HT-29 (cell line): ENCODE results near the gene KIAA1328. TPM values are rescaled to one million over a fixed set of nuclear protein-coding genes. Genes with fewer than 3 reads are reported as not detected.
"Not testable (repeated sequence)": the region's sequence is repeated elsewhere in the genome, so short reads cannot be mapped to it uniquely, and the experiment has no call there.

ENCODE experiments used
- DNase-seq: peaks from one replicate; pipeline ENCODE4 v3.0.0-alpha.2; 2015; ENCODE audit warnings: low spot score
- total RNA-seq: library from RNA; depleted of rRNA; stranded (reverse); fragments of >200 nt; shearing (Covaris generic); gene quantifications from 2 replicates; pipeline ENCODE4 v1.2.3, GENCODE V29; 2014

The KIAA1328 gene
- total RNA-seq, 1 experiment from 2014 or later: 1.8 TPM

- no peak for DNase-seq
Observed at GRCh38 chr18:36825526-36825925, 3.4 kb upstream of the KIAA1328 start.

DNA sequence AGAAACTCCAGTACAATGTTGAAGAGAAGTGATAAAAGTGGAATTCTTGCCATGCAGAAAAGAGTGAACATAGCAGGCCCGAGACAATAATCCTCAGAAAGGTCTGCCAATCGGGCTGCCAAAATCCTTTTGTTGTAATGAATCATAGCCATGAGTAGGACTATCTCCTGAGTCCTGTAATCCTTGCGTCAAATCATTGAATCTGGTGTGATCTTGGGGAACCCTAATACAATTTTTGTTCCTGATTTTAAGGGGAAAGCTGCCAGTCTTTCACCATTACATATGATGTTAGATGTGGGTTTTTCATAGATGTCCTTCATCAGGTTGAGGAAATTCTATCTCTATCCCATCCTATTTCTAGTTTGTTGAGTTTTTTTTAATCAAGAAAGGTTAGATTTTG is 2.4 kb upstream of the KIAA1328 start:
- no peak for DNase-seq

GRCh38 chr18:36828157-36828629 is 734 bp upstream of the KIAA1328 start:
- DNase-seq: peak; percentile 54

GRCh38 chr18:36829362-36830157 is 633 bp downstream of the KIAA1328 start:
- DNase-seq: peak; percentile 26

DNA sequence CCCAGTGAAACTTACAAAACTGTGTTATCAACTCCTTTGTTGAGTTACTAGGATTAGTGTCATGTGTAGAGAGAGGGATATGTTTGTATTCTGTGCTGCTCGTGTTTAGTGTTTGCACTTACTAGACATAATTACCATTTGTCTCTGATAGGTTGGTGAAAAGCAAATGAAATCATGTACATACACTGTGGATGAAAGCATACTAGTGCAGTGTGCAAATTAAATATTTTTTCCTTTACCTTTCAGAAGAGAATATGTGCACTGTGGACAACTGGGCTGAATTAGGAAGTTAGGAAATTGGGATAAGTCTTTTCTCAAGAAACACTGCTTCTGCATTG is 1.2 kb downstream of the KIAA1328 start:
- DNase-seq: no peak

DNA sequence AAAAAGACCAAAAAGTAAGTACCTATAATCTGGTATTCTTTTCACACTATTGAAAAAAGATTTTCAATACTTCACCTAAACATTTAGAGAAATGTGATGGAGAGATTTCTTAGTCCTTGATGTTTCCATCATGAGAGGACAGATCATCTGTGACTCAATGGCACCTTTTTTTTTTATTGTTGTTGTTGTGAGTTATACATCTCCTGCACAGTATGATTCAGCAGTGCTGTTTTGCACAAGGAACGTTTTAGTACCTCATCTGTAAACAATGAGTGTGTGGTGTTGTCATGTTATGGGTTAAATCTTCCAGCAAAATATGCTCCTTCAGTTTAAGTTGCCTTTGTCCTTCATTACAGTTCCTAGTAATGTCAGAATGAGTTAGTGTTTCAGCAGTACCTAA is 2.2 kb downstream of the KIAA1328 start:
- no peak for DNase-seq

DNA sequence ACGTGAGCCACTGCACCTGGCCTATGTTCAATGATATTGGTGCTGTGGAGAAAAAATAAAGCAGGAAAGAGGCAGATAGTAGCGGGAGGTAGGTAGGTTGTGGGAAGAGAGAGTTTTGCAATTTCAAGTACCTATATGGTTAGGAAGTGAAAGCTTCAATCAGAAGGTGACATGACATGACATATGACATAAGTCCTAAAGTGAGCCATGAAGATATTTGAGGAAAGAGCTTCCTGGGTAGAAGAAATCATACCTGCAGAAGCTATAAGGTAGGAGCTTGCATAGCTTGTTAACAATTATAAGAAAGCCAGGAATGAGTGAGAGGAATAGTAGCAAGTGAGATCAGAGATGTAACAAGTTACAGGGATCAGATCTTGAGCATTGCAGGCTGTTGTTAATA is 4.2 kb downstream of the KIAA1328 start:
- DNase-seq: no peak

- DNase-seq: no peak
Observed at GRCh38 chr18:36835927-36836326, 7.0 kb downstream of the KIAA1328 start.

- DNase-seq: no peak
Observed at GRCh38 chr18:36839835-36840234, 10.9 kb downstream of the KIAA1328 start.

DNA sequence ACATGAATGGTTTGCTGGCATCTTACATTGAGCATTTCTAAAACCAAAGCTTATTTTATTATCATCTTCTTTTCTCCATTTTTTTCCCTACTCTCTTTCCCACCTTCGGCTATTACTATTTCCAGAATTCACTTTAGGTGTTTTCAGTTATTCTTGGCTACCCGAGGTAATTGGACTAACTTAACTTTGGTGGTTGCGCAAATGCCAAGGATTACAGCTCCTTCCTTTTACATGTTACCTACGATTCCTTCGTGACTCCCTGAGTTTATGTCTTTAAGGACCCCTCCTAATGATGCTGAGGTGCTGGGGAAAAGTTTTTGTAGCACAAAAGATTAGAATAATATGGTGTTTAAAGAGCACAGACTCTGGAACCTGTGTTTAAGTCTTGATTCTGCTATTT is 14.3 kb downstream of the KIAA1328 start:
- DNase-seq: no peak

DNA sequence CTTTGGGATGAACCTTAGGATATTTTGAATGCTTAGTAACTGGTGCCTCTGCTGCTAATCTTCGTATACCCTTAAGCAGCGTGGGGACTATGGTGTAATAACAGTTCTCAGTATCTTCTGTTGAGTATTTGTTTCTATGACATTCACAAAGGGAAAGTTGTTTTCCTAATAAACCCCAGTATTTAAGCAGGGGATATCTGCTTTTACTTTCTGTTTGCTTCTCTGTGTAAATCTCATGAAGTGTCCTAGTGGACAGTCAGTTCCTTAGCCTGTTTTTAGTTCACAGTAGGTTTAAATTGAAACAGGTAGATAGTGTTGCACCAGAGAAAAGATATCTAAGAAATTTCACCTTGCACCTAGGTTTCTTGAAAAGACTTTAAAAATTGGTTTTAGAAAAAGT is 14.9 kb downstream of the KIAA1328 start:
- DNase-seq: no peak

DNA sequence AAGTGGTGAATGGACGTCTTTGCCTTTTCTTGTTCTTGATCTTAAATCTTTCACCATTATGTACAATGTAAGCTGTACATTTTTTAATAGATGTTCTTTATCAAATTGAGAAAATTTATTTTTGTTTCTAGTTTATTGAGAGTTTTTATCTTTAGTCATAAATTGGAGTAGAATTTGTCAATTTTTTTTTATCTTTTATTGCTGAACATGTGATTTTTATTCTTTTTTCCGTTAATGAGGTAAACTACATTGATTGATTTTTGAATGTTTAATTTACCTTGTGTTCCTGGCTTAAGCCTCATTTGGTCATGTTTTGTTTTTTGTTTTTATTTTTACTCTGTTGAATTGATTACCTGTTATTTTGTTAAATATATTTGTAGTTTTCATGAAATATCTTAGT is 19.7 kb downstream of the KIAA1328 start:
- no peak for DNase-seq

DNA sequence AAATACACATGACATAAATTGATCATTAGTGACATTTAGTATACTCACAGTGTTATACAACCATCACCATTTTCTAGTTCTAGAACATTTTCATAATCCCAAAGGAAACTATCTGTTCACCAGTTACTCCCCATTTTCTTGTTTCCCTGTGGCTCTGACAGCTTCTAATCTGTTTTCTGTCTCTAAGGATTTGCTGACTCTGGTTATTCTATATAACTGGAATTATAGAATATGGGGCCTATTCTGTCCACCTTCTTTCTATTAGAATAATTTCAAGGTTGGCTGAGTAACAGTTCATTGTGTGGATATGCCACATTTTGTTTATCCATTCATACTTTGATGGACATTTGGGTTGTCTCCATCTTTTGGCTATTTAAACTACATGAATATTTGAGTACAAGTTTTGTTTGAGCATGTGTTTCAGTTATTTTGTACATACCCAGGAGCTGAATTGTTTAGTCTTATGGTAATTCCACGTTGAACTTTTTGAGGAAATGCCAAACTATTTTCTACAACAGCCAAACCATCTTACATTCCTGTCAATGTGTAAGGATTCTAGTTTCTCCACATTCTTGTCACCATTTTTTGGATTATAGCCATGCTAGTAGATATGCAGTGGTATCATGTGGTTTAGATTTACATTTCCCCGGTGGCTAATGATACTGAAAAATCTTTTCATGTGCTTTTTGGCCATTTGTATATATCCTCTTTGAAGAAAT is 20.5 kb downstream of the KIAA1328 start:
- no peak for DNase-seq

GRCh38 chr18:36850527-36851201 is 21.7 kb downstream of the KIAA1328 start:
- DNase-seq: no peak

- DNase-seq: no peak
Observed at GRCh38 chr18:36851202-36851590, 22.3 kb downstream of the KIAA1328 start.

DNA sequence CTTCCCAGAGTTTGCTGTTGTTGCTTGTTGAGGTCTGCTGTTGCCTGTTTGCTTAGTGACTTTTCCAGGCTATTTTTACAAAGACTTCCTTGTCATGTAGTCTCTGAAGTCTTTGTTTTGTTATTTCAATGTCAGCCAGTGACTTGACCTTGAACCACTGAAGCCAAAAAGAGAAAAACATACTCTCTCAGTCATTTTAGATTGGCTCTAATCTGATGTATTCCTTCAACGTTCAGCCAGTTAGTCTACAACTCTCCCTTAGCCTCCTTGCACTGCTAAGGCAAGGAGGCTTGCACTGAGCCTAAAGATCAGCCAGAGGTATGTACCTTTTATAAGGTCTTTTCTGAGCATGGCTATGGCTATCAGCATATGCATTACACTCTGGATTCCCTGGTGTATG is 27.9 kb downstream of the KIAA1328 start:
- DNase-seq: no peak

DNA sequence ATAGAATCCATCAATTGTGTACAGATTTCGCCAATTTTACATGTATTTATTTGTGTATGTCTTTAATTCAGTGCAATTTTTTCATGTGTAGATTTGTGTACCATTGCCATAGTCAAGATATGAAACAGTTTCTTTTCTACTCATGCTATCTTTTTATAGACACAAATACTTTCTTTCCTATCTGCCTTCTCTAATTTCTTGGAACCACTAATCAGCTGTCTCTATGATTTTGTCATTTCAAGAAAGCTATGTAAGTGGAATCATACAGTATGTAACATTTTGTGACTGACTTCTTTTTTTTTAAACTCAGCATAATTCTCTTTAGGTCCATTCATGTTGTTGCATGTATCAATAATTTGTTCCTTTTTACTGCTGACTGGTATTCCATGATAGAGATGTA is 33.3 kb downstream of the KIAA1328 start:
- no peak for DNase-seq

DNA sequence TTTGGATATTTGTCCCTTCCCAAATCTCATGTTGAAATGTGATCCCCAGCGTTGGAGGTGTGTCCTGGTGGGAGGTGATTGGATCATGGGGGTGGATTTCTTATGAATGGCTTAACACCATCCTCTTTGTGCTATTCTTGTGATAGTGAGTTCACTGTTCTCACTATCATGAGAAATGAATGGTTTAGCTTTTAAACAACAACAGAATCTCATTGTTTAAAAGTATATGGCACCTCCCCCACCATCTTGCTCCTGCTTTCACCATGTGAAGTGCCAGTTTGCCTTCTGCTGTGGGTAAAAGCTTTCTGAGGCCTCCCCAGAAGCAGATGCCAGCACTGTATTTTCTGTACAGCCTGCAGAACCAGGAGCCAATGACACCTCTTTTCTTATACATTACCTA is 38.1 kb downstream of the KIAA1328 start:
- no peak for DNase-seq

DNA sequence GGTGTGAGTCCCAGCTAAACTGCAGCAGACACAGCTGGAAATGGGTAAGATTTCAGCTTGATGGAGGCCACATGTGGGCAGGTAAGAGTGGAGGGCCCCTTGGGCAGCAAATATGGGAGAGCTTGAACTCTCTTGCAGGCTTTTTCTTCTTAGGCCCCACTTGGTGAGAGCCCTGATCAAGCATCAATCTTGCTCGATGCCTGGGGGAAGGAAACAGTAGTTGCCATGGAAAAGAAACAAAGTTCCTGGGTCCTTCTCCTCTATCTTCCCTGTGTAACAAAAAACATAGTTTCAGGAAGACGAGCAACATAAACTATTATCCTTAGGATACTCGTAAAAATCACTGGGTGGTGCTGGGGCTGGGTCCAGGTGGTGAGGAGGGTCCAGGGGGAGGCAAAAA is 42.9 kb downstream of the KIAA1328 start:
- DNase-seq: no peak

- DNase-seq: no peak
Observed at GRCh38 chr18:36872329-36872728, 43.4 kb downstream of the KIAA1328 start.

DNA sequence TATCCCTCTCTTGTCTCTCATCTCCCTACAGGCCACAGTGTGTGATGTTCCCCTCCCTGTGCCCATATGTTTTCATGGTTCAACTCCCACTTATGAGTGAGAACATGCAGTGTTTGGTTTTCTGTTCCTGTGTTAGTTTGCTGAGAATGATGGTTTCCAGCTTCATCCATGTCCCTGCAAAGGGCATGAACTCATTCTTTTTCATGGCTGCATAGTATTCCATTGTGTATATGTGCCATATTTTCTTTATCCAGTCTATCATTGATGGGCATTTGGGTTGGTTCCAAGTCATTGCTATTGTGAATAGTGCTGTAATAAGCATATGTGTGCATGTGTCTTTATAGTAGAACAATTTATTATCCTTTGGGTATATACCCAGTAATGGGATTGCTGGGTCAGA is 44.9 kb downstream of the KIAA1328 start:
- DNase-seq: not testable (repeated sequence)

- not testable (repeated sequence) for DNase-seq
Observed at GRCh38 chr18:36879796-36880195, 50.9 kb downstream of the KIAA1328 start.

- no peak for DNase-seq
Observed at GRCh38 chr18:36885981-36886380, 57.1 kb downstream of the KIAA1328 start.
